Progenitor cell of endocrine pancreas (in vitro differentiated cells): ENCODE results near the gene KRT77. TPM values are rescaled to one million over a fixed set of nuclear protein-coding genes. Genes with fewer than 3 reads are reported as not detected.

ENCODE experiments used
- DNase-seq: peaks from one replicate; pipeline ENCODE4 v3.0.0; 2021; ENCODE audit warnings: low spot score; ENCODE audit not compliant: unreplicated experiment
- H3K27ac Mint-ChIP-seq: 2 replicates; pipeline ENCODE4 v1.8.0; 2021; ENCODE audit warnings: mild to moderate bottlenecking, moderate library complexity, mixed read lengths
- H3K27me3 Mint-ChIP-seq: 2 replicates; pipeline ENCODE4 v1.8.0; 2021; ENCODE audit warnings: mixed read lengths
- H3K36me3 Mint-ChIP-seq: 2 replicates; pipeline ENCODE4 v1.8.0; 2022; ENCODE audit warnings: mixed read lengths; ENCODE audit not compliant: insufficient read depth
- H3K4me1 Mint-ChIP-seq: 2 replicates; pipeline ENCODE4 v1.8.0; 2021; ENCODE audit warnings: low read depth, mixed read lengths
- H3K4me3 Mint-ChIP-seq: 2 replicates; pipeline ENCODE4 v1.8.0; 2021; ENCODE audit warnings: low read depth, mild to moderate bottlenecking, moderate library complexity, mixed read lengths
- H3K9me3 Mint-ChIP-seq: 2 replicates; pipeline ENCODE4 v1.8.0; 2021; ENCODE audit warnings: low read depth, mixed read lengths
- CTCF ChIP-seq: fragments of 200-600 bp; sonication (generic); IDR thresholded peaks from one replicate; pipeline ENCODE4 v1.5.0; 2021; ENCODE audit warnings: antibody characterized with exemption, mild to moderate bottlenecking; ENCODE audit not compliant: unreplicated experiment
- total RNA-seq: library from RNA; stranded (reverse); gene quantifications from 2 replicates; pipeline ENCODE4 v1.2.1, GENCODE V29; 2021

Gene KRT77
- total RNA-seq, 1 donor from 2014 or later = not detected

GRCh38 chr12:52699373-52699772 is 4.0 kb downstream of the KRT77 start:
- no peak for TF ChIP-seq CTCF
- H3K27me3 Mint-ChIP-seq = peaks cover 48% of the 10 kb centered on the region
- no peak overlapping the region for H3K27ac Mint-ChIP-seq
- H3K9me3 Mint-ChIP-seq = no peaks in the 10 kb centered on the region
- H3K4me3 Mint-ChIP-seq = no peak overlapping the region
- H3K36me3 Mint-ChIP-seq = no peaks in the 10 kb centered on the region
- peaks cover 10% of the 10 kb centered on the region for H3K4me1 Mint-ChIP-seq
- DNase-seq = no peak

GRCh38 chr12:52698651-52699340 is 4.5 kb downstream of the KRT77 start:
- H3K4me3 Mint-ChIP-seq = no peak overlapping the region

GRCh38 chr12:52697058-52697582 is 6.2 kb downstream of the KRT77 start:
- H3K4me1 Mint-ChIP-seq = peaks cover 10% of the 10 kb centered on the region
- no peaks in the 10 kb centered on the region for H3K36me3 Mint-ChIP-seq
- TF ChIP-seq CTCF = no peak
- no peak overlapping the region for H3K4me3 Mint-ChIP-seq
- H3K27ac Mint-ChIP-seq = no peak overlapping the region
- no peak for DNase-seq
- H3K9me3 Mint-ChIP-seq = no peaks in the 10 kb centered on the region
- peaks cover 53% of the 10 kb centered on the region for H3K27me3 Mint-ChIP-seq

More at GRCh38 chr12:52698651-52699340, 4.5 kb downstream of the KRT77 start:
- H3K4me1 Mint-ChIP-seq = peaks cover 10% of the 10 kb centered on the region
- H3K36me3 Mint-ChIP-seq = no peaks in the 10 kb centered on the region
- H3K27me3 Mint-ChIP-seq = peaks cover 49% of the 10 kb centered on the region
- DNase-seq = no peak
- no peak for TF ChIP-seq CTCF
- no peak overlapping the region for H3K27ac Mint-ChIP-seq
- no peaks in the 10 kb centered on the region for H3K9me3 Mint-ChIP-seq

- H3K4me3 Mint-ChIP-seq = no peak overlapping the region
- H3K36me3 Mint-ChIP-seq = no peaks in the 10 kb centered on the region
- no peaks in the 10 kb centered on the region for H3K9me3 Mint-ChIP-seq
- H3K27me3 Mint-ChIP-seq = peaks cover 53% of the 10 kb centered on the region
- no peak for DNase-seq
- H3K4me1 Mint-ChIP-seq = peaks cover 10% of the 10 kb centered on the region
- no peak overlapping the region for H3K27ac Mint-ChIP-seq
- no peak for TF ChIP-seq CTCF
Measured at GRCh38 chr12:52696588-52696987, 6.7 kb downstream of the KRT77 start.

- H3K9me3 Mint-ChIP-seq = no peaks in the 10 kb centered on the region
- H3K27ac Mint-ChIP-seq = no peak overlapping the region
- no peak for TF ChIP-seq CTCF
- H3K4me3 Mint-ChIP-seq = no peak overlapping the region
- H3K4me1 Mint-ChIP-seq = peaks cover 16% of the 10 kb centered on the region
- peaks cover 59% of the 10 kb centered on the region for H3K27me3 Mint-ChIP-seq
- H3K36me3 Mint-ChIP-seq = no peaks in the 10 kb centered on the region
- no peak for DNase-seq
Measured at GRCh38 chr12:52695039-52695438, 8.3 kb downstream of the KRT77 start.
